GM18951 (cell line): Measurements from ENCODE around the gene TASP1.
"Not testable (repeated sequence)": the region's sequence is repeated elsewhere in the genome, so short reads cannot be mapped to it uniquely, and the experiment has no call there.

ENCODE experiments used
- POLR2A ChIP-seq: IDR thresholded peaks from 4 replicates; pipeline ENCODE4 v1.6.1; 2011; ENCODE audit warnings: mild to moderate bottlenecking; ENCODE audit not compliant: insufficient read length, insufficient read depth; ENCODE audit errors: extremely low read depth
- in situ Hi-C: fragments of 300-500 bp; cut with MboI; formaldehyde crosslinking; loops from one replicate; pipeline ENCODE4 v1.12.0; 2022; ENCODE audit warnings: low sequenced_read_pairs, mixed read lengths, inconsistent platforms; ENCODE audit not compliant: unreplicated experiment

The TASP1 gene

DNA sequence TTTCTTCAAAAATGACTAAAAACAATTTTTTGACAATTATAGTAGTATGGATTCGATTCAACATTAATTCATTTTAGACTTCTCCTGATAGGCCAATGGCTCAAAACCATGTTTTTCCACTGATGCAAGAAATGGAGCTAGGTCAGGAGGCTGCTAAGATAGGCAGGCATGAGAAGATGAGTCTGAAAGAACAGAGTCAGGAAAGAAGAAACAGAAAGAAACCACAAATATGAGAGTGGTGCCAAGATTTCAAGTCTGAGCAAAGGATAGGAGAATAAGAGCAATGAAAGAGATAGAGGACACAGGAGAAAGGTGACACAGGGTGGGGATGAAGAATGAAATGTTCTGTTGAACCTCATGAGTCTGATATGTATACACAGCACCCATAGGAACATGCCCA lies 112.2 kb downstream of the TASP1 start:
- TF ChIP-seq POLR2A, result no peak
- in situ Hi-C loops, result no loop called here

DNA sequence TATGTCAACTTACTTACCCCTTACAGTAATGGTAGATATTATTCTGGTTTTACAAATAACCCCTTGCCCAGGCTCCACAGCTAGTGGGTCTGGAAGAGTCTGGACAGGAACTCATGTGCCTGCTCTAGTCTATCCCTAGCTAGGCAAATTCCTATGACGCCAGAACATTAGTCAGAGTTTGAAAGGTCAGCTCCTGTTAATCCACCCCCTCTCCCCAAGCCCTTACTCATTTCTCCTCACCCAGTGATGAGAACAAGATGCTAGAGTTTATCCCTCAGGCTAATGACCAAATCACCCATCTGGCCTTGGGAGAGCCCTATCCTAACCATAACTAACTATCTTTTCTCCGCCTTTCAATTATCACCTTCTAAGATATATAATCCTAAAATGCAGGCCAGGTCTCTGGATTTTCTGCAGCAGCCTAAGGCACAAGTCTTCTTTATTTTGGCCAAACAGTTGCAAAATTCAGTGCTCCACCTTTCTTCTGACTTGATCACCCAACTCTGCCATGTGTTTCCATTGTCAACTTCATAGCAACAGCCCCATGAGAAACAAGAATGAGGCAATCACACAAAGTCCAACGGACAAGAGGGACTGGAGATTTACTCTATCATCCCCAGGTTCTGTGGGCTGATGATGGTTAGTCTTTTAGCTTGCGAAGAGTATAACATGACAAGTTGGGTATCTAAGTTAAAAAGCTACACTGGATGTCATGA lies 113.3 kb downstream of the TASP1 start:
- no peak for TF ChIP-seq POLR2A
- in situ Hi-C loops, result no loop called here

DNA sequence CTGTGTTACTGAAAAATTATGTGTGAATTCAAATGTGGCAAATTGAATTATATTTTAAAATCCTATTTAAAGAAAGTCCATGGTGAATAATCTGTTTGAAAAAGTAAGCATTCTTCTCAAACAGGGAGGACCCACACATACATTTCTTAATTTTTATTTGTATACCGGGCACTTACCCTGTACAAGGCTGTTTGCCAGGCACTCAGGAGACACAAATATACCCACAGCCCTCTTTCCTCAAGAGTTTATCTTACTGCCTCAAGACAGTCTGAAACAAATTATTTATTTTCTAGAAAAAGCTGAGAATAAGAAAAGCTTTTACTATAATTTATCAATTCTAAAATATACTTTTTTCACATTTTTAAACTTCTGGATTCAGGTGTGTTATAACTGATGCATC lies 114.4 kb downstream of the TASP1 start:
- in situ Hi-C loops, result no loop called here

DNA sequence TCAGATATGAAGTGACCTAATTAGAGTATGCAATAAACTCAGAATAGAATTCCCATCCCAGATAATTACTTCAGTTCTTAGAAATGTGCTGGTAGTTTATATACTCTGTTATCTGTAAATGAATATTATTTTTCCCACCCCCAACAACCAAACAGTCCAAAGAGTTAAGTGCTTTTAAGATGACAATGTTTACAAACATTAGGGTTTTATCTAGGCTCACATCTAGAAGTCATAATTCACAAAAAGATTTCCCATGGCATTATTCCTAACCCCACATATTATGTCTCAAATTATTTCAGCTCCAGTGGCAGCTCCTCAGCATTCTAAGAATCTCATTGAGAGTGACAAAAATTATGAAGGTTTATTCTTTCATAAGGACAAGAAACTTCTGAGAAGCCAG lies 120.9 kb downstream of the TASP1 start:
- TF ChIP-seq POLR2A, result no peak
- in situ Hi-C loops, result no loop called here

More for the DNA sequence above, 114.4 kb downstream of the TASP1 start:
- no peak for TF ChIP-seq POLR2A

DNA sequence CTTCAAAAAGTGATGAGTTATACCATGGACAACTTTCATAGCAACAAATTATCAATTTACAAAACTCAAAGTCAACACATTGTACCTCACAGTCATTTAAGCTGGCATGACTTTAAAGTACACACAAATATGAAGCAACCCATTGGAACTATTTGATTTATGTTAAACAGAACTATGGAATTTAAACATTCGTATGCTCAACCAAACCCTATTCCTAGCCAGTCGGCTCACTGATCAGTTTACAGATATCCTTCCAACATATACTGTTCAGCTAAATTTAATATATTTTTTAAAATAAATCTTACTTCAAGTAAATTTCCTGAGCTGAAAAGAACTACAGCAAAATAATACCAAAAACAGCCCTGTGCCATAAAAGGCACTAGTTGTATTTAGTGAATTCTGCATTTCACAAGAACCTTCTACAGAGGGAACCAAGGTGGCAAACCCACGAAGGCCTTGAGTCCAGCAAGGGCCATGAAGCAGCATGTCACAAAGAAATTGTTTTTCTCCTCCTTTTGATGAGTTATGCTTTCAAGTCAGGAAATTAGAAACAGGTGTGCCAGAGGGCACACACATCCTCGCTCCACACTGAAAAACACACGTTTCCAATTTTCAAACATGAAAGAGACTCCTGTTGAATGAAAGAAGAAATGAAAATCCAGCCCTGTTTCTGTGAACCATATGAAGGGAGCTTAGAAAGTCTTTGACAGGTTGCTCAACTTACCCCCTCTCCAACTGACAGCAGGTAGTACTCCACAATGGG lies 122.8 kb downstream of the TASP1 start:
- TF ChIP-seq POLR2A, result no peak
- in situ Hi-C loops, result no loop called here

DNA sequence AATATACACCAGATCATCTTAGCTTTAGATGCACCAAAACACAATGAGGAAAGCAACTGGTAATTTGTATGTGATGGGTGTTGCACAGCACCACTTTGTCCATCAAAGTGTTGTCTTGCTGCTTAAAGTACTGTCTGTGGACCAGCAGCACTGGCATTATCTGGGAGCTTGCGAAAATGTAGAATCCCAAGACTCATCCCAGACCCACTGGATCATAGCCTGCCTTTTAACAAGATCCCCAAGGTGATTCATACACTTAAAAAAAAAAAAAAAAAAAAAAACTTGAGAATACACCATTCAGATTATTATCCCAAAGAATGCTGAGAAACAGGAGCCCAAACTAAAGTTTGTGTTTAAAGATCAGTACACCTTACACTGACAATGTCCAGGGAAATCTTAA lies 123.4 kb downstream of the TASP1 start:
- in situ Hi-C loops, result no loop called here
- no peak for TF ChIP-seq POLR2A

DNA sequence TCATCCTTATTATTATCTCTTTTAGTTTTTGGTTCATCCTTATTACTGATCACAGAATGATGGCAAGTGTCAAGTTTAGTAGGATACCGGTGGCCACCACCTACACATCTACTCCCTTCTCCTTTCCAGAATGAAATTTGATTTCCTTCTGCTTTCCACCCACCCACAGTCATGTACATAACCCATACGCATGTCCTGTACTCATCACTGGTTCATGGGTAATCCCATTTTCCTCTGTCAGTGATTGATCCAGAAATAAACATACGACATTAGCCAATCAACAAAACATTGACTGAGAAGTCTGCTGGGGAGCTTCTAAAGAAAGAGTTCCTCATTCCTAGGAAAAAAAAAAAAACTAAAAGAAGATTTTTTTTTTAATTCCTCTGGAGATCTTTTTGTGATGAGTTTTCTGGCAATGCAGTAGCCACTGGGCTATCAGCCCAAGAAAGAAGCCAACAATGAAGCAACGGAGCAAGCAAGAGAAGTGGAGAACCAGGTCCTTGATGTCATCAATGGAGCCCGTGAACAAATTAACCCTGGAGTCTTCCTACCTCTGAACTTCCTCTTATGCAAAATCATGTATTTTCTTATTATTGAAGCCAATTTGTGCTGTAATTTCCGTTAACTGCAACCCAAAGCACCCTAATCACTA lies 127.8 kb downstream of the TASP1 start:
- no peak for TF ChIP-seq POLR2A
- in situ Hi-C loops, result no loop called here

DNA sequence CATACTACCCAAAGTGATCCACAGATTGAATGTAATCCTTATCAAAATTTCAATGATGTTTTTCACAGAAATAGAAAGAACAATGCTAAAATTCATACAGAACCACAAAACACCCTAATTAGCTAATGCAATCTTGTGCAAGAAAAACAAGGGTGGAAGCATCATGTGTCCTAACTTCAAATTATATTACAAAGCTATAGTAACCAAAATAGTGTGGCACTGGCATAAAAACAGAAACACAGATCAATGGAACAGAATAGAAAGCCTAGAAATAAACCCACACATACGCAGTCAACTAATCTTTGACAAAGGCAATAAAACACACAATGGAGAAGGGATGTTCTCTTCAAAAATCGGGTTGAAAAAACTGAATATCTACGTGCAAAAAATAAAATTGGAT lies 131.1 kb downstream of the TASP1 start:
- no peak for TF ChIP-seq POLR2A
- in situ Hi-C loops, result no loop called here

DNA sequence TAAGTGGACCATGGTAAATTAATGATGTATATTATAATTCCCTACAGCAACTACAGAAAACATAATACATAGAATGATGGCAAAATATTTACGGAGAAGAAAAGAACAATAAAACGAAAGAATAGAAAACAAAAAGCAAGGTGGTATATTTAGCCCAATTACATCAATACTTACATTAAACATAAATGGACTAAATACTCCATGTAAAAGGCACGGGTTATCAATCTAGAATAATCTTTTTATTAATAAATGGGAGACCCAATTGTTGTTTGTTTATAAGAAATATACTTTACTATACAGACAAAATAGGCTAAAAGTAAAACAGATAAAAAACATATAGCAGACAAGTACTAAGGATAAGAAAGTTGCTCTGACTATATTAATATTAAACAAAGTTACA lies 137.2 kb downstream of the TASP1 start:
- TF ChIP-seq POLR2A, result no peak
- in situ Hi-C loops, result no loop called here

DNA sequence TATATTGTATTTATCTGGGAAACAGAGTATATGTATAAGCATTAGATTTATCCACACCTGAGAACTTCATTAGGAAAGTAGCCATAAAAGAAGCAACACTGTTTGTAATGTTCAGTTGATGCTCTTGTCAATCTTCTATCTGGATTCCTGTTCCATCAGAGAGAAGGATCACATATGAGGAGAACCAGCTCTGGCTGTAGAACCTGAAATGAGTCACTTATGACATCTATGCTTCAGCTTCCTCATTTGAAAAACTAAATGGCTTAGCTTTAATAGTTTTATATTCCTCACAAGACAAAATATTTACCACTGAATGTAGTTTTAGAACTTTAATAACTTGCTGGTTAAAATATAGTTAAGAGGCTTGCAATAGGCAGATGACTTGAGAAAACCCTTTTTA lies 144.7 kb downstream of the TASP1 start:
- no peak for TF ChIP-seq POLR2A
- in situ Hi-C loops, result no loop called here

DNA sequence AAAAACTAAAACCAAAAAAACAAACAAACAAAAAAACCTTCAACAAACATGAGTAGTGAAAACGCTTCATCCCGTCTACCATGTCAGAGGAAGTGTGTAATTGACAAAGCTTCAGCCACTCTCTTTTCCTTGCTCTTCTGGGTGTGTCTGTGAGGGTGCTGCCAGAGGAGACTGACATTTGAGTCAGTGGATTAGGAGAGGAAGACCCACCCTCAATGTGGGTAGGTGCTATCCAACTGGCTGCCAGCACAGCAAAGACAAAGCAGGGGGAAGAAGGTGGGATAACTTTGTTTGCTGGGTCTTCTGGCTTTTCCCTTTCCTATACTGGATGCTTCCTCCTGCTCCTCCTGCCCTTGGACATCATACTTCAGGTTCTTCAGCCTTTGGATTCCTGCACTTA lies 145.6 kb downstream of the TASP1 start:
- in situ Hi-C loops, result no loop called here

DNA sequence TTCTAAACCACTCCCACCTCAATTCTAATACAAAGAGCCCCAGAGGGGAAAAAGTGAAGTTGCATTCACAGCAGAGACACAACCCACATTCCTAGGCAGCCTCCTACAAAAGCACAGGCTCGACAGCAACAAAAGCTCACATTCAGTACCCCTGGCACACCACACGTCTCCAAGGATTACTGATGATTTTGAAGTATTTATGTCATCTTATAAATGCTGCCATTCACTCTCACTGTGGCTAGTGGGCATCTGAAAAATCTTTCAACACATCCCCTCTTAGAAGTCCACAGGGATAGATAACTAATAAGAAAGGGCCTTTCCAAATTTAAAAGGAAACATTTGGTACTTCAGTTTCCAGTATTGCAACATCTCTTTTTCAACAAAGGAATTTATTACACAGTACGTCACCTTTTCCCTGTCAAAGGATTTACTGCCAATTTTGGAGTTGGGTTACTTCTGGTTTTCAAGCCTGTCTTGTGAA lies 146.7 kb downstream of the TASP1 start:
- TF ChIP-seq POLR2A, result no peak
- in situ Hi-C loops, result no loop called here

More for the DNA sequence above, 145.6 kb downstream of the TASP1 start:
- no peak for TF ChIP-seq POLR2A

DNA sequence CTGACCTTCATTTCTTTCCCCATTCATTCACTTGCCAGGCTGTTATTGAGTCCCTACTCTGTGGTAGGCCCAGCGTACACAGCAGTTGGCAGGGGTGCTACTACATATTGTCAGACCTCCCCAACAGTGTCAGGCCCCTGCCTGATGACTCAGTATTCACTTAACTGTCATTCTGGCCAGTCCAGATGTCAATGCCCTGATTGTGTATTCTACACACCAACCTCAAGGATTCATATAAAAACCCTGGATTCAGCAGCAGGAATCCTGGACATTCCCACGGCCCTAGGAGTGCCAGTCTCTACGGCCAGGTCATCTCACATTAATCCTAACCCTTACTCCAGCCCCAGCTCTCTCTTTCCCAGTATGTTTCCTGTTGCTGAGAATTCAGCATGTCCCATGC lies 151.5 kb downstream of the TASP1 start:
- no peak for TF ChIP-seq POLR2A
- in situ Hi-C loops, result no loop called here

DNA sequence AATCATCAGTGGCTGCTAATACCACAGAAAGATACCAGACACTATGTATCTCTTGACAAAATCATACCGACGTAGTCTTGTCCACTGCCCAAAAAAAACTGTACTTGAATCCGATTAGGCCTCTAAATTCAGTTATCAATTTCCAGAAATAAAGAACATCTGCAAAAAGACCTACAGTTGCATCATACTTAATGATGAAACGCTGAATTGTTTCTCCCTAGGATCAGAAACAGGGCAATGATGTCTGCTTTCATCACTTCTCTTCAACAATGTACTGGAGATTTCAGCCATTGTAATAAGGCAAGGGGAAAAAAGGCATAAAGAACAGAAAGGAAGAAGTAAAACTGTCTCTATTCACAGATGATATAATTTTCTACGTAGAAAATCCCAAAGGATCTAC lies 152.0 kb downstream of the TASP1 start:
- TF ChIP-seq POLR2A, result no peak
- in situ Hi-C loops, result no loop called here

DNA sequence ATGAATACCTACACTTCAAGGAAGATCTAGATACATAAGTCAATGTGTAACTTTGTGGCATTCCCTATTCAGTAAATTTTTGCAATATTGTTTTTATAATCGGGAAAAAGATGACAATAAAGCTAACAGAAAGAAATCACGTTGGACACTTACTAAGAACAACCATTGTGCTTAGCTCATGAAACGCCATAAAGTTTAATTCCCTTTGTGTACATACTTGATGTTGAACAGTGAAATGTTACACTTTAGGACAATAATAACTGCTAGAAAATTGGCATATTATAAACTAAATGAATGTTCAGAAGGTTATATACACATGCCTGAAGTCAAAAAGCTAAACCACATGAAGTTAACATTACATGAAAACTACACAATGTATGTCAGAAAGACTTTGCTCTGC lies 153.2 kb downstream of the TASP1 start:
- in situ Hi-C loops, result no loop called here
- no peak for TF ChIP-seq POLR2A

DNA sequence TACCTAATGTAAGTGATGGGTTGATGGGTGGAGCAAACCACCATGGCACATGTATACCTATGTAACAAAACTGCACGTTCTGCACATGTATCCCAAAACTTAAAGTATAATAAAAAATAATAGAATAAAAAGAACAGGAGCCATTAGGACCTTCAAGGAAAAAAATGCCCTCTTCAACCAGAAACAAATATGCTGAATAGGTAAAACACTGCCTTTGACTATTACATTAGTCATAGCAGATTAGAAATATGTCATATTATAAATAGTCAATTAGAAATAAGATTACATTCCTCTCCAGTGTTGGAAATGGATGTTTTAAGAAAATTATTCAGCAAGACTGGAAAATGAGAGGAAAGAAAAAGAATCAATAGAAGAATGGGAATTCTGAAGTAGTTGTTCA lies 153.7 kb downstream of the TASP1 start:
- in situ Hi-C loops, result not testable (repeated sequence)

DNA sequence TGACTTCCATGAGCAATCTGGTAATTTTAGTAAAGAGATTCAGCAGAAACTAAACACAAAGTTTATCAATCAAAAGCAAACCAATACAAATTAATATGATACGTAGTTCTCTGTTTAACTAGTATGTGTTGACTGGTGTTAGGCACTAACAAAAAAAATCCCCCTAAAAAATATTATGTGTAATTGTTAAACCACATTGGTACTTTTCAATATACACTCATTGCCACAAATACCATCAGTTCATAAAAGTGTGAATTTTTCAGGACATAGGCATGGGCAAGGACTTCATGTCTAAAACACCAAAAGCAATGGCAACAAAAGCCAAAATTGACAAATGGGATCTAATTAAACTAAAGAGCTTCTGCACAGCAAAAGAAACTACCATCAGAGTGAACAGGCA lies 155.3 kb downstream of the TASP1 start:
- in situ Hi-C loops, result not testable (repeated sequence)
